OCI-LY3 (cell line): Measurements from ENCODE around the gene SNN.

ENCODE experiments used
- CTCF ChIP-seq: fragments of 200-600, 300-600 bp; sonication (generic); IDR thresholded peaks from 2 replicates; pipeline ENCODE4 v1.5.1; 2014; ENCODE audit warnings: antibody characterized with exemption, low read length, low read depth
- EZH2phosphoT487 ChIP-seq: fragments of 200-600 bp; shearing (Covaris generic); IDR thresholded peaks from 2 replicates; pipeline ENCODE4 v1.6.1; 2018; ENCODE audit warnings: antibody characterized with exemption, mixed run types, low read depth

- no peak for TF ChIP-seq CTCF
- no peak for TF ChIP-seq EZH2phosphoT487
Measured at GRCh38 chr16:11685844-11686618, 17.8 kb downstream of the SNN start.
